Suppressor macrophage treated with lipopolysaccharide for 4 hours (primary cell): Measurements from ENCODE around the gene KHDRBS1.
"Not testable (repeated sequence)": the region's sequence is repeated elsewhere in the genome, so short reads cannot be mapped to it uniquely, and the experiment has no call there.

Experiments used
- DNase-seq: peaks from one replicate; pipeline ENCODE4 v3.0.0-alpha.2; 2020

Gene KHDRBS1

GRCh38 chr1:32013386-32014198 is at the start of gene KHDRBS1:
KHDRBS1 (plus strand) TSS chr1:32013868; CDS start chr1:32013996, 128 bp downstream.
- peak; percentile 100 for DNase-seq

GRCh38 chr1:31970873-31971272 is 42.8 kb upstream of the KHDRBS1 start:
- DNase-seq: no peak

- DNase-seq: no peak
These were observed 37.3 kb upstream of the KHDRBS1 start for GRCh38 chr1:31976401-31976800.

GRCh38 chr1:31977385-31978131 is 36.1 kb upstream of the KHDRBS1 start:
- peak; percentile 30 for DNase-seq

- no peak for DNase-seq
These were observed 34.7 kb upstream of the KHDRBS1 start for GRCh38 chr1:31978843-31979400.

- DNase-seq: peak; percentile 27
These were observed 32.7 kb upstream of the KHDRBS1 start for GRCh38 chr1:31980835-31981455.

GRCh38 chr1:31981456-31981839 is 32.2 kb upstream of the KHDRBS1 start:
- DNase-seq: no peak

GRCh38 chr1:31981972-31982371 is 31.7 kb upstream of the KHDRBS1 start:
- no peak for DNase-seq

GRCh38 chr1:31984419-31985347 is 29.0 kb upstream of the KHDRBS1 start:
- DNase-seq: no peak

GRCh38 chr1:31985430-31985829 is 28.2 kb upstream of the KHDRBS1 start:
- peak; percentile 34 for DNase-seq

GRCh38 chr1:31987135-31987619 is 26.5 kb upstream of the KHDRBS1 start:
- no peak for DNase-seq

- no peak for DNase-seq
These were observed 23.7 kb upstream of the KHDRBS1 start for GRCh38 chr1:31989964-31990363.

GRCh38 chr1:31991182-31991581 is 22.5 kb upstream of the KHDRBS1 start:
- no peak for DNase-seq

- DNase-seq: no peak
These were observed 18.4 kb upstream of the KHDRBS1 start for GRCh38 chr1:31995263-31995662.

GRCh38 chr1:31996121-31996520 is 17.5 kb upstream of the KHDRBS1 start:
- not testable (repeated sequence) for DNase-seq

- no peak for DNase-seq
These were observed 11.8 kb upstream of the KHDRBS1 start for GRCh38 chr1:32001863-32002262.

- not testable (repeated sequence) for DNase-seq
These were observed 11.4 kb upstream of the KHDRBS1 start for GRCh38 chr1:32002285-32002684.

GRCh38 chr1:32005522-32005921 is 8.1 kb upstream of the KHDRBS1 start:
- DNase-seq: peak; percentile 77

GRCh38 chr1:32007591-32007940 is 6.1 kb upstream of the KHDRBS1 start:
- no peak for DNase-seq

- DNase-seq: no peak
These were observed 3.4 kb upstream of the KHDRBS1 start for GRCh38 chr1:32010246-32010645.

GRCh38 chr1:32012709-32013385 is 821 bp upstream of the KHDRBS1 start:
- DNase-seq: no peak
